HUES6 (cell line): ENCODE results near the gene NTF3.

Source experiments
- H3K27ac ChIP-seq: 2 replicates; pipeline ENCODE4 v1.7.0; 2013; ENCODE audit warnings: low read depth, mild to moderate bottlenecking, low read length, inconsistent platforms
- H3K27me3 ChIP-seq: 2 replicates; pipeline ENCODE4 v1.6.1; 2013; ENCODE audit warnings: low read length; ENCODE audit not compliant: control insufficient read depth, insufficient read depth
- H3K36me3 ChIP-seq: 2 replicates; pipeline ENCODE4 v1.6.1; 2013; ENCODE audit warnings: low read length; ENCODE audit not compliant: control insufficient read depth, insufficient read depth
- H3K4me1 ChIP-seq: 2 replicates; pipeline ENCODE4 v1.6.1; 2013; ENCODE audit warnings: low read length; ENCODE audit not compliant: control insufficient read depth, insufficient read depth
- H3K4me3 ChIP-seq: 2 replicates; pipeline ENCODE4 v1.5.1; 2013; ENCODE audit warnings: low read depth, low read length
- H3K9ac ChIP-seq: one replicate; pipeline ENCODE4 v1.6.1; 2013; ENCODE audit warnings: mild to moderate bottlenecking, low read length
- H3K9me3 ChIP-seq: 2 replicates; pipeline ENCODE4 v1.6.1; 2013; ENCODE audit warnings: low read depth, low read length; ENCODE audit not compliant: control insufficient read depth, insufficient read depth

NTF3 gene

GRCh38 chr12:5492562-5492961 lies 60.7 kb downstream of the NTF3 start:
- no peaks in the 10 kb centered on the region for H3K27me3 ChIP-seq
- no peaks in the 10 kb centered on the region for H3K9me3 ChIP-seq
- H3K9ac ChIP-seq, result no peak overlapping the region
- H3K4me3 ChIP-seq, result no peak overlapping the region
- peaks cover 4% of the 10 kb centered on the region; the same call in 1 of the 2 replicates for H3K4me1 ChIP-seq
- no peak overlapping the region for H3K27ac ChIP-seq
- no peaks in the 10 kb centered on the region for H3K36me3 ChIP-seq

DNA sequence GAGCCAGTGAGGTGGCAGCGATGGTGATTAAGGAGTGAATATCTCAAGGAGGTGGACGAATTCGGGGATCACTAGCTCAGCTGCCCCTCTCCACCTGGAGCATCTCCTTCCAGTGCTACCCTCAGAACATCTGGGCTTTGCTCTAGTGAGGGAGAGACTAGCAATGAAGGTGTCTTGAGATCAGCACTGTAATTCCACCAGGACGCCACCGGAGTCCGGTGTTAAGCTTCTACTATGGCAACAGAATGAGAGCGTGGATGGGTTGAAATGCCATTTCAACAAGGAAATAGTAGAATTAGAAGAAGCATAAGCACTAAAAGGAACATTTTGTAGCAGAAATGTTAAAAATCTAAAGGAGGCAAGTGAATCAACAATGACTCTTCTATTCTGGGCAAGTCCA lies 61.1 kb downstream of the NTF3 start:
- peaks cover 4% of the 10 kb centered on the region; the same call in 1 of the 2 replicates for H3K4me1 ChIP-seq
- no peak overlapping the region for H3K27ac ChIP-seq
- H3K9ac ChIP-seq, result no peak overlapping the region
- no peak overlapping the region for H3K4me3 ChIP-seq
- H3K9me3 ChIP-seq, result no peaks in the 10 kb centered on the region
- no peaks in the 10 kb centered on the region for H3K27me3 ChIP-seq
- H3K36me3 ChIP-seq, result no peaks in the 10 kb centered on the region

DNA sequence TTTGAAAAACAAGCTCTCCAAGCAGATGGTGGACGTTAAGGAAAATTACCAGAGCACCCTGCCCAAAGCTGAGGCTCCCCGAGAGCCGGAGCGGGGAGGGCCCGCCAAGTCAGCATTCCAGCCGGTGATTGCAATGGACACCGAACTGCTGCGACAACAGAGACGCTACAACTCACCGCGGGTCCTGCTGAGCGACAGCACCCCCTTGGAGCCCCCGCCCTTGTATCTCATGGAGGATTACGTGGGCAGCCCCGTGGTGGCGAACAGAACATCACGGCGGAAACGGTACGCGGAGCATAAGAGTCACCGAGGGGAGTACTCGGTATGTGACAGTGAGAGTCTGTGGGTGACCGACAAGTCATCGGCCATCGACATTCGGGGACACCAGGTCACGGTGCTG lies 62.4 kb downstream of the NTF3 start:
- peaks cover 4% of the 10 kb centered on the region; the same call in 1 of the 2 replicates for H3K4me1 ChIP-seq
- no peaks in the 10 kb centered on the region for H3K9me3 ChIP-seq
- no peaks in the 10 kb centered on the region for H3K36me3 ChIP-seq
- no peaks in the 10 kb centered on the region for H3K27me3 ChIP-seq
- H3K9ac ChIP-seq, result no peak overlapping the region
- H3K27ac ChIP-seq, result no peak overlapping the region
- no peak overlapping the region for H3K4me3 ChIP-seq

DNA sequence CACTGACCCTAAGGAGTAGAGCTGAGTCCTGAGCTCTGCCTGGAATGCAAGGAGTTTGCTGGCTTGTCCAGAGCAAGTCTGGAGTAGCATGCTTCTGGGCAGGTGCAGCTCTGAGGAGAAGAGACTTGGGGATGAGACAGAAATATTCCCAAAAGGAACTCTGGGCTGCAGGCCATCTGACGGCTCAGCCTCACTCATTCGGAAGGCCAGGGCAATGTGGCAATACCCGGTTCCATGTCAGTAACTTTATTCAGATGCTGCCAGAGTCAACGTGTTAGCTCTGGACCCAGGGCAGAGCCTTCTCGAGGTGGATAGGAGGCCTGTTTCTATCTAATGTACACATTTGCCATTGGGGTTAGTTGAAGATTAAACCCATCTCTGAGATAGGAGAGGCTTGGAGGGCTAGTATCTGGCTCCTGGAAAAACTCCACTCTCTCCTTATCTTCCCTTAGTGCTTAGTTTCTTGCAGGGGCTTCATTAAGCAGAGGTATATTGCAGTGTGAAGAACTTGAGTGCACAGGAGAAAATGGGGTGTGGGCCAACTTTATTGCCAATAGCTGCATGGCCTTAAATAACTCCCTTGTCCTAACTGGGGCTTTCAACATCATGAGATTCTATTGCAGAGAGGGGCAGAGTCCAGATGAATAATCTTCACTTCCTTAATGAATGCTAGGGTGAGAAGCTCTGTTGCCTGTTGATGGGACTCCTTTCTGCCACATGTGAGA lies 65.6 kb downstream of the NTF3 start:
- no peaks in the 10 kb centered on the region for H3K9me3 ChIP-seq
- no peak overlapping the region for H3K4me3 ChIP-seq
- H3K9ac ChIP-seq, result no peak overlapping the region
- H3K36me3 ChIP-seq, result no peaks in the 10 kb centered on the region
- H3K27ac ChIP-seq, result no peak overlapping the region
- peaks cover 4% of the 10 kb centered on the region; the same call in 1 of the 2 replicates for H3K4me1 ChIP-seq
- H3K27me3 ChIP-seq, result no peaks in the 10 kb centered on the region

DNA sequence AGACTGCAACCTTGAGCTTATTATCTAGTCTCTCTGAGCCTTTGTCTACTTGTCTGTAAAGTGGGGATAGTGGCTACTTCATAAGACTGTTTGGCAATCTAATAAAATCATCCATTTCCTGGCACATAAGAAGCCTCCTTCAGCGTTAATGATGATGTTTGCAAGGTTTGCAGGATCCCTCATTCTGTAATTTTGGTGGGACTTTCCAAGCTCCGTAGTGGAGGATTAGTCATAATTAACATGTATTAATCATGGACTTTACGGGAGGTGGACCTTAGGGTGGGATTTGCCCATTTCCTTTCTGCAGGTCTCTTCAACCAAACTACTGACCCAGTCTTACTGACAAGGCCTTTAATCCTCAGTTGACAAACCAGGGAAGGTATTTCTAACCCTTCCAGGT lies 66.2 kb downstream of the NTF3 start:
- H3K9ac ChIP-seq, result no peak overlapping the region
- no peaks in the 10 kb centered on the region for H3K27me3 ChIP-seq
- H3K4me3 ChIP-seq, result no peak overlapping the region
- no peak overlapping the region for H3K27ac ChIP-seq
- H3K9me3 ChIP-seq, result no peaks in the 10 kb centered on the region
- H3K4me1 ChIP-seq, result no peaks in the 10 kb centered on the region; the same call in 1 of the 2 replicates
- H3K36me3 ChIP-seq, result no peaks in the 10 kb centered on the region

DNA sequence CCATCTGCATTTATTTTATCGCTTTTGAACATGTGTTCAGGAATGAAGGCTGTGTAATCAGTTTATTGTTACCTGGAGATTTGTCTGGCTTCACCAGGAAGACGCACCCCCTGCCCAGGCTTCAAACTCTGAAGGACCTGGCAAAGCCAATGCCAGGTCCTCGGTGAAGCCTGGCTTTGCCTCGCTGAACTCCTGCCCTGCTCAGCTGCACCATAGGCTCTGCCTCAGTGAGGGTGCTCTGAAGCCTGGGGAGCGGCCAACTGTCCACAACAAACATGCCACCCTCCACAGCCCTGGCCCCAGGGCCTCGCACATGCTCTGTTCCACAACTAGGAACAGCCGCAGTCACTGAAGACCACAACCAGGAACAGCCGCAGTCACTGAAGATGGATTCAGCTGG lies 66.9 kb downstream of the NTF3 start:
- Histone ChIP-seq H3K9me3 (no peaks in the 10 kb centered on the region), H3K4me1 (peaks cover 2% of the 10 kb centered on the region; the same call in 1 of the 2 replicates), H3K27ac (no peak overlapping the region), H3K27me3 (no peaks in the 10 kb centered on the region), H3K36me3 (no peaks in the 10 kb centered on the region), H3K9ac (no peak overlapping the region), H3K4me3 (no peak overlapping the region)

DNA sequence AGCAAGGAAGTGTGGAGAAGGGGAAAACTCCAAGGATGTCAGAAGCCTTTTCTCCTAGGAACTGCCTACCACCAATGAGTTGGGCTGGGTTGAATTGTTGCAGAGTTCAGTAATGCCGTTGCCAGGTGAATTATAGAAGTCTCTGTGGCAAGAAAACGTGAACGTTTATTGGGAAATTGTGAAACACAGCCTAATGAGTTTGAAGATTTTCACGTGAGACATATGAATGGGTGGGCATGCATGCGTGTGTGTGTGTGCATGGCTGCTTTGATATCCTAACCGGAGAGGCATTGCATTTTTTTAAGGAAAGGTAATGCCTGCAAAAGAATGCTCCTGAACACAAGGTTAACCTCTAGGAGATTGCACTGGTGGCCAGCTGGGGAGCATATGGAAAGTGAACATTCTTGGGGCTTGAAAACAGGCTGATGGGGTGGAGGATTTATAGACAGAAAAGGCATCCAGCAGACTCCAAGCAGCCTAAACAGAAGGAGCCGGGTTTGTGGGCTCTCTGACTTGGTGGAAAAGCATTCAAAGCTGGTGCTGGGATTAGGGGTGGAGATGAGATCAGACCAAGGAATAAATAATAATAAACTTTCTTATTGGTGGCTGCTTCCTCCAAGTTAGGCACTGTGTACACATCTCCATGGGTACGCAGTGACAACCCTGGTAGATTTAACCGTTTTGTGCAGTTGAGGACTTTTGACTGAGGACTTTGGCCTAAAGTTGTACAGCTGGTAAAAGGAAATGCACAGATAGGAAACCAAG lies 67.8 kb downstream of the NTF3 start:
- no peak overlapping the region for H3K9ac ChIP-seq
- H3K27me3 ChIP-seq, result no peaks in the 10 kb centered on the region
- no peak overlapping the region for H3K4me3 ChIP-seq
- no peaks in the 10 kb centered on the region for H3K36me3 ChIP-seq
- H3K9me3 ChIP-seq, result no peaks in the 10 kb centered on the region
- H3K27ac ChIP-seq, result no peak overlapping the region
- peaks cover 4% of the 10 kb centered on the region; the same call in 1 of the 2 replicates for H3K4me1 ChIP-seq

DNA sequence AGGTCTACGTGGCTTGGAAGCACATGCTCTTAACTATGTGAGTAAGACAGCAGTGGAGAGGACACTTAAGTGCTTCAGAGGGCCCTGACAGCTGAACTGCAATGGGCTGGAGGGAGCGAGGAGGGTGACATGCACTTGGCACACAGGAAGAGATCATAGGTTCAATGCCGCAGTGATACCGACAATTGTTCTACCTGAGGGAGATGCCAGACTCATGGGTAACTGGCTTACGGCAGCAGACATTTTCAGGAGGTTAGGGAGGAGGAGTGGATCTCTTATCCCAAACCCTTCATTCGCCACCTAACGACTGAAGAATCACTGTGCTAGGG lies 68.4 kb downstream of the NTF3 start:
- Histone ChIP-seq H3K9ac (no peak overlapping the region), H3K27ac (no peak overlapping the region), H3K4me3 (no peak overlapping the region), H3K36me3 (no peaks in the 10 kb centered on the region), H3K4me1 (peaks cover 4% of the 10 kb centered on the region; the same call in 1 of the 2 replicates), H3K9me3 (no peaks in the 10 kb centered on the region), H3K27me3 (no peaks in the 10 kb centered on the region)

- no peaks in the 10 kb centered on the region for H3K27me3 ChIP-seq
- no peak overlapping the region for H3K4me3 ChIP-seq
- no peaks in the 10 kb centered on the region for H3K9me3 ChIP-seq
- no peak overlapping the region for H3K27ac ChIP-seq
- no peaks in the 10 kb centered on the region for H3K36me3 ChIP-seq
- no peak overlapping the region for H3K9ac ChIP-seq
- H3K4me1 ChIP-seq, result 0 out of 2 replicates have a peak, but pooled peaks cover 4% of the 10 kb centered on the region
Observed at GRCh38 chr12:5503774-5504173, 71.9 kb downstream of the NTF3 start.

DNA sequence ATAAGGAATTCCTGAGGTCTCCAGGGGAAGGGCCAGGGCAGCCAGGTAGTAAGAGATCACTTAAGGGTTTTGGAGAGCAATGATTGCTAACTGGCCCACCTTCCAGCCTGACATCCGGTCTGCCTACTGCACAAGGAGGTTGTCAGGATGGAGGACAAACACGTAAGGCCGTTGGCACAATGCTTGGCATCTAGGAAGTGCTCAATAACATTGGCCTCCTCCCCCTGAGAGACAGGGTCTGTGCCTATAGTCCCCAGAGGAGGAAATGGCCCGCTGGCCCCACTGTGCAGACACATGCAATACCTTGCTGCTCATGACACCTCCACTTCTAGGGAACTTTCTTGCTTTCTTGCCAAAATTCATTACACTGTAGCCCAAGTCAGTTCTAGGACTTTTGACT lies 73.2 kb downstream of the NTF3 start:
- Histone ChIP-seq H3K9me3 (no peaks in the 10 kb centered on the region), H3K27me3 (no peaks in the 10 kb centered on the region), H3K4me1 (0 out of 2 replicates have a peak, but pooled peaks cover 4% of the 10 kb centered on the region), H3K27ac (no peak overlapping the region), H3K9ac (no peak overlapping the region), H3K4me3 (no peak overlapping the region), H3K36me3 (no peaks in the 10 kb centered on the region)

GRCh38 chr12:5505751-5506150 lies 73.8 kb downstream of the NTF3 start:
- Histone ChIP-seq H3K27ac (no peak overlapping the region), H3K4me3 (no peak overlapping the region), H3K4me1 (0 out of 2 replicates have a peak, but pooled peaks cover 4% of the 10 kb centered on the region), H3K36me3 (no peaks in the 10 kb centered on the region), H3K9ac (no peak overlapping the region), H3K9me3 (no peaks in the 10 kb centered on the region), H3K27me3 (no peaks in the 10 kb centered on the region)
